Measurements from ENCODE around the gene CFAP46. TPM values are rescaled to one million over a fixed set of nuclear protein-coding genes. Genes with fewer than 3 reads are reported as not detected.

CFAP46 gene
- total RNA-seq, 6 donors from 2014 or later = 0.60 to 28.3 (median 8.0) TPM

- peaks cover 16 to 49% (median 29%) of the 10 kb centered on the region in 4 donors for H3K4me1 ChIP-seq
- TF ChIP-seq EP300 (IDR thresholded peaks at IDR 0.05) = no peak
- no peak for TF ChIP-seq CTCF (IDR thresholded peaks at IDR 0.05)
- no peak for TF ChIP-seq POLR2AphosphoS5 (IDR thresholded peaks at IDR 0.05)
- TF ChIP-seq POLR2A (IDR thresholded peaks at IDR 0.05) = no peak
- H3K4me3 ChIP-seq = no peak overlapping the region
- no peaks in the 10 kb centered on the region for H3K36me3 ChIP-seq
- H3K9me3 ChIP-seq = no peaks in the 10 kb centered on the region
- H3K27ac ChIP-seq = no peak overlapping the region
- DNase-seq (peak in 1 of 2 donors; percentile 81), ATAC-seq (ENCODE audit: low FRiP score in 2 of 2) (no peak)
- 3 to 5% methylated on average over 12 to 65 of the region's 79 CpGs for WGBS, 2 donors
- H3K27me3 ChIP-seq = peaks cover 6 to 54% (median 37%) of the 10 kb centered on the region in 4 donors
Measured at GRCh38 chr10:132788180-132788830, 154.1 kb downstream of the CFAP46 start.

GRCh38 chr10:132787495-132788179 is 154.7 kb downstream of the CFAP46 start:
- ATAC-seq (ENCODE audit: low FRiP score in 2 of 2) (no peak), DNase-seq (peak in 1 of 2 donors; percentile 72)
- H3K4me1 ChIP-seq = peaks cover 16 to 49% (median 29%) of the 10 kb centered on the region in 4 donors
- peaks cover 6 to 54% (median 37%) of the 10 kb centered on the region in 4 donors for H3K27me3 ChIP-seq
- TF ChIP-seq POLR2A (IDR thresholded peaks at IDR 0.05) = no peak
- no peak for TF ChIP-seq POLR2AphosphoS5 (IDR thresholded peaks at IDR 0.05)
- no peak for TF ChIP-seq CTCF (IDR thresholded peaks at IDR 0.05)
- no peak for TF ChIP-seq EP300 (IDR thresholded peaks at IDR 0.05)
- H3K27ac ChIP-seq = no peak overlapping the region
- peaks cover 0 to 6% (median under 1%) of the 10 kb centered on the region in 4 donors for H3K36me3 ChIP-seq
- WGBS, 2 donors = 3% methylated on average over 36 of the region's 80 CpGs; no CpG with 5 or more reads in 1 of the 2 donors
- H3K9me3 ChIP-seq = no peaks in the 10 kb centered on the region
- H3K4me3 ChIP-seq = peak overlapping the region in 1 of 4 donors; percentile 18

GRCh38 chr10:132786884-132787494 is 155.4 kb downstream of the CFAP46 start:
- H3K4me1 ChIP-seq = peaks cover 16 to 49% (median 29%) of the 10 kb centered on the region in 4 donors
- TF ChIP-seq CTCF (IDR thresholded peaks at IDR 0.05) (no peak), POLR2A (IDR thresholded peaks at IDR 0.05) (no peak), EP300 (IDR thresholded peaks at IDR 0.05) (no peak), POLR2AphosphoS5 (IDR thresholded peaks at IDR 0.05) (no peak)
- DNase-seq (peak in 1 of 2 donors; percentile 81), ATAC-seq (ENCODE audit: low FRiP score in 2 of 2) (no peak)
- H3K4me3 ChIP-seq = peak overlapping the region in 1 of 4 donors; percentile 18
- H3K9me3 ChIP-seq = no peaks in the 10 kb centered on the region
- H3K36me3 ChIP-seq = peaks cover 0 to 12% (median 6%) of the 10 kb centered on the region in 4 donors
- H3K27me3 ChIP-seq = peaks cover 6 to 54% (median 37%) of the 10 kb centered on the region in 4 donors
- WGBS, 2 donors = 0 to 4% methylated on average over 1 to 27 of the region's 80 CpGs
- no peak overlapping the region for H3K27ac ChIP-seq

GRCh38 chr10:132786476-132786883 is 155.9 kb downstream of the CFAP46 start:
- no peak for TF ChIP-seq CTCF (IDR thresholded peaks at IDR 0.05)
- TF ChIP-seq POLR2AphosphoS5 (IDR thresholded peaks at IDR 0.05) = no peak
- no peak for TF ChIP-seq EP300 (IDR thresholded peaks at IDR 0.05)
- TF ChIP-seq POLR2A (IDR thresholded peaks at IDR 0.05) = no peak
- no peak for ATAC-seq (ENCODE audit: low FRiP score in 2 of 2)
- peaks cover 6 to 54% (median 37%) of the 10 kb centered on the region in 4 donors for H3K27me3 ChIP-seq
- 4 to 23% methylated on average over 3 to 46 of the region's 58 CpGs for WGBS, 2 donors
- peaks cover 16 to 49% (median 29%) of the 10 kb centered on the region in 4 donors for H3K4me1 ChIP-seq
- H3K36me3 ChIP-seq = peaks cover 0 to 18% (median 11%) of the 10 kb centered on the region in 4 donors
- no peak overlapping the region for H3K27ac ChIP-seq
- H3K9me3 ChIP-seq = no peaks in the 10 kb centered on the region
- peak overlapping the region in 1 of 4 donors; percentile 18 for H3K4me3 ChIP-seq
- DNase-seq = peak in 1 of 2 donors; percentile 76

Data from upper lobe of left lung (tissue), 6 donors.